Endothelial cell of umbilical vein (primary cell): ENCODE measurements around the gene ADCY2. TPM values are rescaled to one million over a fixed set of nuclear protein-coding genes. Genes with fewer than 3 reads are reported as not detected.

Experiments used
- BruUV-seq: library from RNA; stranded (reverse); fragments of 400-500 nt; replicated peaks from 2 replicates; lab custom pipeline; 2021; lab: Mats Ljungman, UMichigan
- CTCF ChIA-PET: fragments of 300-600, 350-600 bp; sonication (Branson Sonifier 250); formaldehyde crosslinking; loops from one replicate; lab custom pipeline; 2021; ENCODE audit warnings: antibody characterized with exemption, inconsistent platforms; lab: Charles Lee
- POLR2A ChIA-PET: fragments of 300-600, 350-600 bp; sonication (Branson Sonifier 250); formaldehyde crosslinking; loops from one replicate; lab custom pipeline; 2021; ENCODE audit warnings: antibody characterized with exemption, inconsistent platforms; lab: Charles Lee
- DNase-seq: peaks from one replicate; pipeline ENCODE4 v3.0.0-alpha.2; 2011; ENCODE audit warnings: low read depth, low spot score
- FAIRE-seq: peaks from 2 replicates; lab custom pipeline; 2011; peaks lifted over from hg19 to GRCh38; lab: Jason Lieb, UNC
- H2AFZ ChIP-seq: 2 replicates; pipeline ENCODE4 v1.6.0; 2012; ENCODE audit warnings: low read depth, low read length, control low read depth, inconsistent platforms
- H3K27ac ChIP-seq: 2 replicates; pipeline ENCODE4 v1.5.1; 2011; ENCODE audit warnings: low read depth, mild to moderate bottlenecking, control low read depth, low read length, moderate library complexity; ENCODE audit not compliant: insufficient read depth
- H3K27me3 ChIP-seq, 2 experiments: 2 replicates each; pipeline versions ENCODE4 v1.6.0 to v1.6.1; 2011; ENCODE audit warnings: low read length in 2 of 2, mixed read lengths in 1 of 2; ENCODE audit not compliant: control insufficient read depth in 2 of 2, insufficient read depth in 2 of 2
- H3K36me3 ChIP-seq, 2 experiments: 2 replicates in 1 of 2; 3 replicates in 1 of 2; pipeline ENCODE4 v1.5.1; 2011; ENCODE audit warnings: low read length in 2 of 2, mild to moderate bottlenecking in 1 of 2, moderate library complexity in 1 of 2; ENCODE audit not compliant: control insufficient read depth in 2 of 2, insufficient read depth in 2 of 2; ENCODE audit errors: extremely low read depth in 1 of 2
- H3K4me1 ChIP-seq: 3 replicates; pipeline ENCODE4 v1.5.1; 2011; ENCODE audit warnings: mild to moderate bottlenecking, low read length; ENCODE audit not compliant: control insufficient read depth, insufficient read depth; ENCODE audit errors: extremely low read depth
- H3K4me2 ChIP-seq: 2 replicates; pipeline ENCODE4 v1.6.1; 2011; ENCODE audit warnings: low read length, control low read depth, mixed read lengths; ENCODE audit not compliant: insufficient read depth
- H3K4me3 ChIP-seq, 3 experiments: fragments of 200-600 bp in 1 of 3; sonication (generic), shearing (Covaris generic) in 1 of 3; replicated peaks in 1 of 3; 2 replicates each; pipeline ENCODE4 v1.5.1; 2011 to 2016; ENCODE audit warnings: control low read depth in 3 of 3, low read length in 3 of 3, mild to moderate bottlenecking in 2 of 3, inconsistent platforms in 1 of 3, low read depth in 1 of 3, moderate library complexity in 1 of 3; ENCODE audit not compliant: insufficient read depth in 1 of 3
- H3K79me2 ChIP-seq: 2 replicates; pipeline ENCODE4 v1.6.0; 2012; ENCODE audit warnings: low read length, inconsistent platforms; ENCODE audit not compliant: control insufficient read depth, insufficient read depth
- H3K9ac ChIP-seq: replicated peaks from 2 replicates; pipeline ENCODE3; 2011; ENCODE audit warnings: low read length, control low read depth; ENCODE audit not compliant: insufficient read depth; ENCODE audit errors: extremely low read depth
- H3K9me1 ChIP-seq: replicated peaks from 3 replicates; pipeline ENCODE4 v1.6.0; 2011; ENCODE audit warnings: mild to moderate bottlenecking, low read length; ENCODE audit not compliant: control insufficient read depth, insufficient read depth; ENCODE audit errors: extremely low read depth
- H3K9me3 ChIP-seq: replicated peaks from 2 replicates; pipeline ENCODE4 v1.5.1; 2012; ENCODE audit warnings: low read length, inconsistent platforms; ENCODE audit not compliant: control insufficient read depth, insufficient read depth
- H4K20me1 ChIP-seq: replicated peaks from 2 replicates; pipeline ENCODE3; 2011; ENCODE audit warnings: mild to moderate bottlenecking, low read length; ENCODE audit not compliant: control insufficient read depth, insufficient read depth; ENCODE audit errors: extremely low read depth
- EZH2 ChIP-seq: IDR thresholded peaks from 2 replicates; pipeline ENCODE4 v1.6.1; 2012; ENCODE audit warnings: borderline replicate concordance, low read depth, mild to moderate bottlenecking, moderate library complexity, low read length, inconsistent platforms; ENCODE audit not compliant: severe bottlenecking
- FOS ChIP-seq: IDR thresholded peaks from 2 replicates; pipeline ENCODE4 v1.6.1; 2011; ENCODE audit warnings: mild to moderate bottlenecking, low read length, moderate library complexity, borderline replicate concordance; ENCODE audit not compliant: insufficient read depth
- GATA2 ChIP-seq: IDR thresholded peaks from 2 replicates; pipeline ENCODE4 v1.7.0; 2011; ENCODE audit warnings: low read depth, mild to moderate bottlenecking, moderate library complexity, mixed read lengths, low read length; ENCODE audit not compliant: insufficient read length, insufficient read depth
- JUN ChIP-seq: IDR thresholded peaks from 2 replicates; pipeline ENCODE4 v1.6.1; 2011; ENCODE audit warnings: borderline replicate concordance, low read depth; ENCODE audit not compliant: insufficient read length, insufficient read depth
- MYC ChIP-seq: IDR thresholded peaks from one replicate; pipeline ENCODE4 v1.6.1; 2011; ENCODE audit warnings: mild to moderate bottlenecking, low read depth, low read length
- POLR2A ChIP-seq: IDR thresholded peaks from 2 replicates; pipeline ENCODE4 v1.6.1; 2012; ENCODE audit warnings: low read depth, mild to moderate bottlenecking, control low read depth, low read length
- POLR2AphosphoS5 ChIP-seq: IDR thresholded peaks from 2 replicates; pipeline ENCODE4 v1.6.1; 2012; ENCODE audit warnings: low read depth, mild to moderate bottlenecking, control low read depth, low read length, moderate library complexity; ENCODE audit not compliant: insufficient read depth
- dilution Hi-C: fragments of 300-500 bp; cut with MboI; formaldehyde crosslinking; loops from one replicate; pipeline ENCODE4 v1.15.0; 2019; ENCODE audit warnings: low sequenced_read_pairs; ENCODE audit not compliant: extremely low pct_ligation_motif_present
- intact Hi-C: fragments of 100-400 bp; cut with micrococcal nuclease; formaldehyde crosslinking; loops from one replicate; pipeline ENCODE4 v1.10.0; 2022
- polyA plus RNA-seq, 4 experiments: library from polyadenylated mRNA; depleted of rRNA in 3 of 4; stranded (reverse) in 3 of 4; unstranded in 1 of 4; fragments of >200 nt; gene quantifications; 2 replicates each; pipeline versions ENCODE4 v1.2.1 to v1.2.3, GENCODE V29; 2011 to 2012; ENCODE audit warnings: missing spikeins in 1 of 4
- total RNA-seq: library from RNA; stranded (reverse); gene quantifications from 2 replicates; pipeline ENCODE4 v1.2.3, GENCODE V29; 2021
- TF ChIP-seq, protein P1 (sequence below), 2 donors: IDR thresholded peaks; 1 replicate in 1 of 2; 2 replicates in 1 of 2; pipeline ENCODE4 v1.5.1; 2011; ENCODE audit warnings: low read length in 2 of 2, mild to moderate bottlenecking in 2 of 2, moderate library complexity in 2 of 2, control low read depth in 1 of 2, inconsistent platforms in 1 of 2, low read depth in 1 of 2; ENCODE audit not compliant: insufficient read depth in 1 of 2; ENCODE audit errors: extremely low read depth in 1 of 2
- TF ChIP-seq, protein P2 (sequence below): IDR thresholded peaks from 2 replicates; pipeline ENCODE4 v1.6.1; 2011; ENCODE audit not compliant: insufficient read depth, insufficient read length

ADCY2 gene
- total and polyA plus RNA-seq, 2 donors (not counting 3 experiments of a cell fraction or from before 2014, with no cell fraction given) = under 0.01 TPM; not detected in 1

DNA sequence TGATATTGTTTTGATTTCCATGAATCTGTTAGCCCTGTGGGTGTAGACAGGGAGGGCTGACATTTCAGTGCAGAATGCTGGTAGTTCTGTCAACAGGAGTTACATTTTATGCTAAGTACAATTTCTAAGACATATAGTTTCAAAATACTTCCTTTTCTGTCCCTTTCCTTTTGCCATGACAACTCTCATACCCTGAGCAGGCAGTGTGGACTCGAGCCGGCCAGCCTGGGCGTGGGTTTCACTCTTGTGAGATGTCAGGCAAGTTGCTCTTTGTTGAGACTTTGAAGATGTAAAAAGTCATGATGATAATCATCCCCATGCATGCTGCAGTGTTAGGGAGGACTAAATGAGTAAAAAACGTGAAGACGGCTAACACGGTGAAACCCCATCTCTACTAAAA lies 257.1 kb downstream of the ADCY2 start:
- H4K20me1 ChIP-seq = no peaks in the 10 kb centered on the region
- H3K79me2 ChIP-seq = no peaks in the 10 kb centered on the region
- no peak overlapping the region for H3K27ac ChIP-seq
- no peak overlapping the region for H3K9ac ChIP-seq
- H3K4me1 ChIP-seq = no peaks in the 10 kb centered on the region
- FAIRE-seq = no peak
- no TSS peak for BruUV-seq
- H3K9me3 ChIP-seq = peaks cover 1% of the 10 kb centered on the region
- intact Hi-C loops (no loop called here), dilution Hi-C loops (no loop called here)
- ChIA-PET POLR2A (no interaction called here), CTCF (no interaction called here)
- no peak overlapping the region for H3K4me3 ChIP-seq
- DNase-seq = no peak
- H2AFZ ChIP-seq = no peak overlapping the region
- H3K9me1 ChIP-seq = no peaks in the 10 kb centered on the region
- no peaks in the 10 kb centered on the region for H3K27me3 ChIP-seq
- no peaks in the 10 kb centered on the region for H3K36me3 ChIP-seq
- TF ChIP-seq EZH2 = no peak
- no peak for TF ChIP-seq POLR2A
- TF ChIP-seq GATA2 = no peak
- TF ChIP-seq, protein P1, sequence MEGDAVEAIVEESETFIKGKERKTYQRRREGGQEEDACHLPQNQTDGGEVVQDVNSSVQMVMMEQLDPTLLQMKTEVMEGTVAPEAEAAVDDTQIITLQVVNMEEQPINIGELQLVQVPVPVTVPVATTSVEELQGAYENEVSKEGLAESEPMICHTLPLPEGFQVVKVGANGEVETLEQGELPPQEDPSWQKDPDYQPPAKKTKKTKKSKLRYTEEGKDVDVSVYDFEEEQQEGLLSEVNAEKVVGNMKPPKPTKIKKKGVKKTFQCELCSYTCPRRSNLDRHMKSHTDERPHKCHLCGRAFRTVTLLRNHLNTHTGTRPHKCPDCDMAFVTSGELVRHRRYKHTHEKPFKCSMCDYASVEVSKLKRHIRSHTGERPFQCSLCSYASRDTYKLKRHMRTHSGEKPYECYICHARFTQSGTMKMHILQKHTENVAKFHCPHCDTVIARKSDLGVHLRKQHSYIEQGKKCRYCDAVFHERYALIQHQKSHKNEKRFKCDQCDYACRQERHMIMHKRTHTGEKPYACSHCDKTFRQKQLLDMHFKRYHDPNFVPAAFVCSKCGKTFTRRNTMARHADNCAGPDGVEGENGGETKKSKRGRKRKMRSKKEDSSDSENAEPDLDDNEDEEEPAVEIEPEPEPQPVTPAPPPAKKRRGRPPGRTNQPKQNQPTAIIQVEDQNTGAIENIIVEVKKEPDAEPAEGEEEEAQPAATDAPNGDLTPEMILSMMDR (IDR thresholded peaks at IDR 0.05; ENCODE audit: extremely low read depth in 1 of 2, insufficient read depth in 1 of 2, low read depth in 1 of 2, low read length in 2 of 2) = no peak
- no peak for TF ChIP-seq MYC
- no peak for TF ChIP-seq JUN
- TF ChIP-seq, protein P2, sequence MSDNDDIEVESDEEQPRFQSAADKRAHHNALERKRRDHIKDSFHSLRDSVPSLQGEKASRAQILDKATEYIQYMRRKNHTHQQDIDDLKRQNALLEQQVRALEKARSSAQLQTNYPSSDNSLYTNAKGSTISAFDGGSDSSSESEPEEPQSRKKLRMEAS = no peak
- no peak for TF ChIP-seq FOS
- no peak for TF ChIP-seq POLR2AphosphoS5
- no peak overlapping the region for H3K4me2 ChIP-seq
